Measurements from ENCODE around the gene ZSWIM4. TPM values are rescaled to one million over a fixed set of nuclear protein-coding genes. Genes with fewer than 3 reads are reported as not detected.

ZSWIM4 gene
- total RNA-seq, 1 experiment from 2014 or later: 9.8 TPM

DNA sequence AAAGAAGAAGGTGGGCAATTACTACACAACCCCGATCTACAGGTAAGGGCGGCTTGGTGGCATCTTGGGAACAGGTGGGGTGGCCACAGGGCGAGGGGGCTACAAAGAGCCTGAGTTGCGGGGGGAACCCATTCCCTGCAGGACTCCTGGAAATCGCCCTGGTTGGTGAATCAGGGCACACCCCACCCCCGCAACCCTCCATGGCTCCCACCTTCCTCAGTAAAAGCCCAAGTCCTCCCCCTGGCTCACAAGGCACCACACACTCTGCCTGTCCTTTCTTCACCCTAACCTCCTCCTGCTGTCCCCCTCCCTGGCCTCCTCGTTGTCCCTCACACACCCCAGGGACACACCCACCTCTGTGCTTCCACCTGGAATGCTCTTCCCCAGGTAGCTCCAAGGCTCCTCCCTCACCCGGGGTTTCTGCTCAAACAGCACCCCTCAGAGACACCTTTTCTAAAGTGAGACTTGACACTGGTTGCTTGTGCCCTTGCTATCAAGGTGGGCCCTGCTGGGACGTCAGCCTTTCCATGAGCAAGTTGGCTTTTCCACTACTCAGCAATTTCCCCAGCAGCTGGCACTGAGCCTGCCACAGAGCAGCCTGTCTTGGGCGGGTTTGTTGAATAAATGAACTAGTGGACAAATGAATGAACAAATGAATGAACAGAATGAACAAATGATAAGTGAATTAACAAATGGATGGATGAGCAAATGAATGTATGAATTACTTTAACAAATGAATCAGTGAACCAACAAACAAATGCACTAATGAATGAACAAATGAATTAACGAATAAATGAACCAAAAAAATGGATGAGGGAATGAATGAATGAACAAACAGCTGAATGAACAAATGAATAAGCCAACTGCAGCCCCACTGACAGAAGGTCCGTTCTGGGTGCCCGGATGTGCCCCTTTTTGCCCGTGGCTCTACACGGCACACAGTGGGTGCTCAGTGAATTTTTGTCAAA is 37.2 kb upstream of the ZSWIM4 start:
- Histone ChIP-seq H3K27ac (ENCODE audit: low read depth, low read length, poor library complexity, severe bottlenecking) (no peak overlapping the region), H3K4me3 (ENCODE audit: low read depth, low read length, poor library complexity, severe bottlenecking) (no peak overlapping the region), H3K9me3 (ENCODE audit: low read depth, low read length, poor library complexity, severe bottlenecking) (no peaks in the 10 kb centered on the region), H3K4me1 (ENCODE audit: insufficient read depth, low read length, poor library complexity, severe bottlenecking) (no peaks in the 10 kb centered on the region), H3K27me3 (replicated peaks; ENCODE audit: insufficient read depth, low read depth, low read length, poor library complexity) (no peaks in the 10 kb centered on the region), H3K36me3 (ENCODE audit: insufficient read depth, low read length, poor library complexity, severe bottlenecking) (peaks cover 62% of the 10 kb centered on the region)
- POLR2A ChIA-PET (ENCODE audit: low non-redundant PET): no interaction called here
- no peak for DNase-seq (ENCODE audit: low spot score)
- intact Hi-C loops (cut with micrococcal nuclease; ENCODE audit: unreplicated experiment): no loop called here
- CTCF ChIA-PET: no interaction called here
- no TSS peak for BruUV-seq (replicated peaks)
- TF ChIP-seq EZH2 (IDR thresholded peaks at IDR 0.05; ENCODE audit: borderline replicate concordance, low read depth, low read length, poor library complexity, severe bottlenecking): no peak
- TF ChIP-seq, protein P1, sequence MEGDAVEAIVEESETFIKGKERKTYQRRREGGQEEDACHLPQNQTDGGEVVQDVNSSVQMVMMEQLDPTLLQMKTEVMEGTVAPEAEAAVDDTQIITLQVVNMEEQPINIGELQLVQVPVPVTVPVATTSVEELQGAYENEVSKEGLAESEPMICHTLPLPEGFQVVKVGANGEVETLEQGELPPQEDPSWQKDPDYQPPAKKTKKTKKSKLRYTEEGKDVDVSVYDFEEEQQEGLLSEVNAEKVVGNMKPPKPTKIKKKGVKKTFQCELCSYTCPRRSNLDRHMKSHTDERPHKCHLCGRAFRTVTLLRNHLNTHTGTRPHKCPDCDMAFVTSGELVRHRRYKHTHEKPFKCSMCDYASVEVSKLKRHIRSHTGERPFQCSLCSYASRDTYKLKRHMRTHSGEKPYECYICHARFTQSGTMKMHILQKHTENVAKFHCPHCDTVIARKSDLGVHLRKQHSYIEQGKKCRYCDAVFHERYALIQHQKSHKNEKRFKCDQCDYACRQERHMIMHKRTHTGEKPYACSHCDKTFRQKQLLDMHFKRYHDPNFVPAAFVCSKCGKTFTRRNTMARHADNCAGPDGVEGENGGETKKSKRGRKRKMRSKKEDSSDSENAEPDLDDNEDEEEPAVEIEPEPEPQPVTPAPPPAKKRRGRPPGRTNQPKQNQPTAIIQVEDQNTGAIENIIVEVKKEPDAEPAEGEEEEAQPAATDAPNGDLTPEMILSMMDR (conservative IDR thresholded peaks at IDR 0.05; ENCODE audit: low read depth, low read length): no peak

DNA sequence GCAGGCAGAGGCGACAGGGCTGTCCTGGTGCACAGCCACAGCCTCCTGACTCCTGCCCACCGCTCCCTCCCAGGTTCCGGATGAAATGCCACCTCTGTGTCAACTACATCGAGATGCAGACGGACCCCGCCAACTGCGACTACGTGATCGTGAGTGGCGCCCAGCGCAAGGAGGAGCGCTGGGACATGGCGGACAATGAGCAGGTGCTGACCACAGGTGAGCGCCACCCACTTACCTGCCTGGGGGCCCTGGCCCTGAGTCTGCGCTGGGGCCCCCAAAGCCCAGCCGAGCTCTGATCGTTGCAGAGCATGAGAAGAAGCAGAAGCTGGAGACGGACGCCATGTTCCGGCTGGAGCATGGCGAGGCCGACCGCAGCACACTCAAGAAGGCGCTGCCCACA is 36.4 kb upstream of the ZSWIM4 start:
- CTCF ChIA-PET: no interaction called here

DNA sequence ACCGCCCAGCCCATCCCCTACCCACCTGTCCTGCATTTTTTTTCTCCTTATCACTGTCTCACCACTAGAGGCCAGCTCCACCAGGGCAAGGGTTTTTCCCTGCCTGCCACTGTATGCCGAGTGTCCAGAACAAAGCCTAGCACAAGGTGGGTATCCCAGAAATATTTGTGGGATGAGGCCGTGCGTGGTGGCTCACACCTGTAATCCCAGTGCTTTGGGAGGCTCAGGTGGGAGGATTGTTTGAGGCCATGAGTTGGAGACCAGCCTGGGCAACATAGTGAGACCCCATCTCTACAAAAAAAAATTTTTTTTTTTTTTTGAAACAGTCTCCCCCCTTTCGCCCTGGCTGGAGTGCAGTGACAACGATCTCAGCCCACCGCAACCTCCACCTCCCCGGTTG is 33.8 kb upstream of the ZSWIM4 start:
- CTCF ChIA-PET: interaction anchor here (0.7 kb wide), 1 partner anchor 97 kb away, joined by 3 read pairs; no protein-coding TSS in a partner anchor
- TF ChIP-seq, protein P1 (conservative IDR thresholded peaks at IDR 0.05; ENCODE audit: low read depth, low read length): no peak
- TF ChIP-seq EZH2 (IDR thresholded peaks at IDR 0.05; ENCODE audit: borderline replicate concordance, low read depth, low read length, poor library complexity, severe bottlenecking): no peak
- Histone ChIP-seq H3K9me3 (ENCODE audit: low read depth, low read length, poor library complexity, severe bottlenecking) (no peaks in the 10 kb centered on the region), H3K4me3 (ENCODE audit: low read depth, low read length, poor library complexity, severe bottlenecking) (no peak overlapping the region), H3K27me3 (replicated peaks; ENCODE audit: insufficient read depth, low read depth, low read length, poor library complexity) (no peaks in the 10 kb centered on the region), H3K27ac (ENCODE audit: low read depth, low read length, poor library complexity, severe bottlenecking) (no peak overlapping the region), H3K36me3 (ENCODE audit: insufficient read depth, low read length, poor library complexity, severe bottlenecking) (peaks cover 54% of the 10 kb centered on the region), H3K4me1 (ENCODE audit: insufficient read depth, low read length, poor library complexity, severe bottlenecking) (peaks cover 10% of the 10 kb centered on the region)
- intact Hi-C loops (cut with micrococcal nuclease; ENCODE audit: unreplicated experiment): no loop called here
- no peak for DNase-seq (ENCODE audit: low spot score)
- POLR2A ChIA-PET (ENCODE audit: low non-redundant PET): no interaction called here
- BruUV-seq (replicated peaks): no TSS peak

More for the DNA sequence above, 36.4 kb upstream of the ZSWIM4 start:
- POLR2A ChIA-PET (ENCODE audit: low non-redundant PET): no interaction called here
- TF ChIP-seq, protein P1 (conservative IDR thresholded peaks at IDR 0.05; ENCODE audit: low read depth, low read length): no peak
- no peak for TF ChIP-seq EZH2 (IDR thresholded peaks at IDR 0.05; ENCODE audit: borderline replicate concordance, low read depth, low read length, poor library complexity, severe bottlenecking)
- Histone ChIP-seq H3K4me3 (ENCODE audit: low read depth, low read length, poor library complexity, severe bottlenecking) (no peak overlapping the region), H3K9me3 (ENCODE audit: low read depth, low read length, poor library complexity, severe bottlenecking) (no peaks in the 10 kb centered on the region), H3K27ac (ENCODE audit: low read depth, low read length, poor library complexity, severe bottlenecking) (no peak overlapping the region), H3K4me1 (ENCODE audit: insufficient read depth, low read length, poor library complexity, severe bottlenecking) (no peaks in the 10 kb centered on the region), H3K36me3 (ENCODE audit: insufficient read depth, low read length, poor library complexity, severe bottlenecking) (peaks cover 66% of the 10 kb centered on the region), H3K27me3 (replicated peaks; ENCODE audit: insufficient read depth, low read depth, low read length, poor library complexity) (no peaks in the 10 kb centered on the region)
- no TSS peak for BruUV-seq (replicated peaks)
- DNase-seq (ENCODE audit: low spot score): no peak
- intact Hi-C loops (cut with micrococcal nuclease; ENCODE audit: unreplicated experiment): no loop called here
